ENCODE data around the gene ARHGAP35.

DNA sequence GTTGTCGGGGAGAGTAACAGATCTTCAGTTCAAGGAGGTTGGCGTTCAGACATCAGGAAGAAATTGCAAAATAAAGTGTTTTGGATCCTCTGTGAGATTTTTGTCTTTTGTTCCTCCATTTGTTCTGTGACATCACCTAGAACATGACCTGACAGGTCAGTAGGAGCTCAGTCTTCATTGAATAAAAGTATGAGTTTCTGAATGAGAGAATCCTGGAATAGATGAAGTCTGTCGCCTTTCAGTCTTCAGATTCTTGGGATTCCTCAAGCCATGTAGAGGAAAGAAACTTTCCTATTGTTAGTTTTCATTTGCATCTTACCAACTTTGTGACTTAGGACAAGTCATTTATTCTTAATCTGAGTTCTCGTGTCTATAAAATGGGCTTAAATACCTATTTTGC, 14.4 kb downstream of the ARHGAP35 start:
- TF ChIP-seq, protein P1, sequence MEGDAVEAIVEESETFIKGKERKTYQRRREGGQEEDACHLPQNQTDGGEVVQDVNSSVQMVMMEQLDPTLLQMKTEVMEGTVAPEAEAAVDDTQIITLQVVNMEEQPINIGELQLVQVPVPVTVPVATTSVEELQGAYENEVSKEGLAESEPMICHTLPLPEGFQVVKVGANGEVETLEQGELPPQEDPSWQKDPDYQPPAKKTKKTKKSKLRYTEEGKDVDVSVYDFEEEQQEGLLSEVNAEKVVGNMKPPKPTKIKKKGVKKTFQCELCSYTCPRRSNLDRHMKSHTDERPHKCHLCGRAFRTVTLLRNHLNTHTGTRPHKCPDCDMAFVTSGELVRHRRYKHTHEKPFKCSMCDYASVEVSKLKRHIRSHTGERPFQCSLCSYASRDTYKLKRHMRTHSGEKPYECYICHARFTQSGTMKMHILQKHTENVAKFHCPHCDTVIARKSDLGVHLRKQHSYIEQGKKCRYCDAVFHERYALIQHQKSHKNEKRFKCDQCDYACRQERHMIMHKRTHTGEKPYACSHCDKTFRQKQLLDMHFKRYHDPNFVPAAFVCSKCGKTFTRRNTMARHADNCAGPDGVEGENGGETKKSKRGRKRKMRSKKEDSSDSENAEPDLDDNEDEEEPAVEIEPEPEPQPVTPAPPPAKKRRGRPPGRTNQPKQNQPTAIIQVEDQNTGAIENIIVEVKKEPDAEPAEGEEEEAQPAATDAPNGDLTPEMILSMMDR (IDR thresholded peaks at IDR 0.05): no peak
- no peak for TF ChIP-seq POLR2A (IDR thresholded peaks at IDR 0.05)

Measured in right lobe of liver (tissue), 4 donors.